Urothelium cell line (cell line): ENCODE data around the gene IFIT2.
"Not testable (repeated sequence)": the region's sequence is repeated elsewhere in the genome, so short reads cannot be mapped to it uniquely, and the experiment has no call there.

ENCODE experiments used
- DNase-seq: peaks from one replicate; pipeline ENCODE4 v3.0.0; 2011; ENCODE audit warnings: low spot score, mixed read lengths
- FAIRE-seq: peaks from 2 replicates; lab custom pipeline; 2011; peaks lifted over from hg19 to GRCh38; lab: Jason Lieb, UNC

Gene IFIT2

GRCh38 chr10:89279421-89279869, 22.4 kb upstream of the IFIT2 start:
- peak; percentile 39 for DNase-seq
- no peak for FAIRE-seq

GRCh38 chr10:89280508-89280907, 21.3 kb upstream of the IFIT2 start:
- DNase-seq = no peak
- FAIRE-seq = no peak

- no peak for DNase-seq
- FAIRE-seq = no peak
These were observed 20.0 kb upstream of the IFIT2 start for GRCh38 chr10:89281606-89282395.

- no peak for DNase-seq
- no peak for FAIRE-seq
These were observed 18.6 kb upstream of the IFIT2 start for GRCh38 chr10:89283025-89283935.

- DNase-seq (no peak), FAIRE-seq (no peak)
These were observed 17.8 kb upstream of the IFIT2 start for GRCh38 chr10:89283936-89284475.

- DNase-seq, FAIRE-seq: not testable (repeated sequence)
These were observed 17.1 kb upstream of the IFIT2 start for GRCh38 chr10:89284711-89285110.

GRCh38 chr10:89285303-89285702, 16.5 kb upstream of the IFIT2 start:
- not testable (repeated sequence) for FAIRE-seq, DNase-seq

GRCh38 chr10:89294721-89295239, 7.1 kb upstream of the IFIT2 start:
- no peak for FAIRE-seq
- DNase-seq = no peak

GRCh38 chr10:89295597-89295996, 6.2 kb upstream of the IFIT2 start:
- FAIRE-seq = no peak
- no peak for DNase-seq

GRCh38 chr10:89296220-89296648, 5.6 kb upstream of the IFIT2 start:
- DNase-seq (no peak), FAIRE-seq (no peak)

GRCh38 chr10:89297356-89297755, 4.5 kb upstream of the IFIT2 start:
- no peak for DNase-seq
- no peak for FAIRE-seq

- DNase-seq (no peak), FAIRE-seq (no peak)
These were observed 4.1 kb upstream of the IFIT2 start for GRCh38 chr10:89297791-89298190.

GRCh38 chr10:89299031-89299430, 2.8 kb upstream of the IFIT2 start:
- no peak for FAIRE-seq
- no peak for DNase-seq

GRCh38 chr10:89301232-89301631, 614 bp upstream of the IFIT2 start:
- FAIRE-seq (no peak), DNase-seq (peak; percentile 11)

- DNase-seq (no peak), FAIRE-seq (no peak)
These were observed 779 bp downstream of the IFIT2 start for GRCh38 chr10:89302625-89303024.

GRCh38 chr10:89303161-89303560, 1.3 kb downstream of the IFIT2 start:
- DNase-seq (no peak), FAIRE-seq (no peak)

GRCh38 chr10:89304026-89304425, 2.2 kb downstream of the IFIT2 start:
- no peak for FAIRE-seq
- no peak for DNase-seq

GRCh38 chr10:89304446-89304845, 2.6 kb downstream of the IFIT2 start:
- no peak for FAIRE-seq
- DNase-seq = no peak

GRCh38 chr10:89304925-89305324, 3.1 kb downstream of the IFIT2 start:
- FAIRE-seq (no peak), DNase-seq (no peak)

- no peak for DNase-seq
- no peak for FAIRE-seq
These were observed 4.1 kb downstream of the IFIT2 start for GRCh38 chr10:89305766-89306433.
